ENCODE data around the gene FPGS.

FPGS gene

DNA sequence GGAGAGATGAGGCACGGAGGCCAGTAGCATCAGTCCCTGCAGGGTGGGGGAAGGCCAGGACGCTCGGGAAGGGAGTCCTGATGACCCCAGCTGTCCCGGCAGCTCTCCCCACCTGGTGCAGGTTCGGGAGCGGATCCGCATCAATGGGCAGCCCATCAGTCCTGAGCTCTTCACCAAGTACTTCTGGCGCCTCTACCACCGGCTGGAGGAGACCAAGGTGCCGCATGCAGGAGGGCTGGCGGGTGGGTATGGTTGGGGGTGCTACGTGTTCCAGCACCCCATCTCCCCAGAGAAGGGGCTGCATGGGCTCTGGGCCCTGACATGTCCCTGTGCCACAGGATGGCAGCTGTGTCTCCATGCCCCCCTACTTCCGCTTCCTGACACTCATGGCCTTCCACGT, 4.2 kb downstream of the FPGS start:
- H3K27me3 ChIP-seq (ENCODE audit: insufficient read depth, low read length, poor library complexity): no peaks in the 10 kb centered on the region
- H3K4me1 ChIP-seq (ENCODE audit: insufficient read depth, low read length): peaks cover 20% of the 10 kb centered on the region
- peaks cover 34% of the 10 kb centered on the region for H3K79me2 ChIP-seq (ENCODE audit: insufficient read depth, low read length)
- no peak overlapping the region for H3K4me3 ChIP-seq (ENCODE audit: low read depth in 1 of 2, low read length in 2 of 2)
- no peak overlapping the region for H3K4me2 ChIP-seq (ENCODE audit: insufficient read depth, low read length)
- no peak for DNase-seq
- H3K36me3 ChIP-seq (ENCODE audit: insufficient read depth, low read length): peaks cover 57% of the 10 kb centered on the region
- no peak overlapping the region for H3K27ac ChIP-seq (ENCODE audit: low read length)
- H3K9me3 ChIP-seq (ENCODE audit: insufficient read depth, low read length, severe bottlenecking): no peaks in the 10 kb centered on the region
- H3K9ac ChIP-seq (ENCODE audit: low read depth, low read length): no peak overlapping the region
- H4K20me1 ChIP-seq (ENCODE audit: insufficient read depth, low read length): peaks cover 28% of the 10 kb centered on the region
- no peak for ATAC-seq (ENCODE audit: insufficient read depth, low read depth)
- no peak overlapping the region for H2AFZ ChIP-seq (ENCODE audit: low read depth, low read length)
- TF ChIP-seq EZH2 (IDR thresholded peaks at IDR 0.05; ENCODE audit: borderline replicate concordance, low read depth, low read length, severe bottlenecking): no peak
- TF ChIP-seq, protein P1, sequence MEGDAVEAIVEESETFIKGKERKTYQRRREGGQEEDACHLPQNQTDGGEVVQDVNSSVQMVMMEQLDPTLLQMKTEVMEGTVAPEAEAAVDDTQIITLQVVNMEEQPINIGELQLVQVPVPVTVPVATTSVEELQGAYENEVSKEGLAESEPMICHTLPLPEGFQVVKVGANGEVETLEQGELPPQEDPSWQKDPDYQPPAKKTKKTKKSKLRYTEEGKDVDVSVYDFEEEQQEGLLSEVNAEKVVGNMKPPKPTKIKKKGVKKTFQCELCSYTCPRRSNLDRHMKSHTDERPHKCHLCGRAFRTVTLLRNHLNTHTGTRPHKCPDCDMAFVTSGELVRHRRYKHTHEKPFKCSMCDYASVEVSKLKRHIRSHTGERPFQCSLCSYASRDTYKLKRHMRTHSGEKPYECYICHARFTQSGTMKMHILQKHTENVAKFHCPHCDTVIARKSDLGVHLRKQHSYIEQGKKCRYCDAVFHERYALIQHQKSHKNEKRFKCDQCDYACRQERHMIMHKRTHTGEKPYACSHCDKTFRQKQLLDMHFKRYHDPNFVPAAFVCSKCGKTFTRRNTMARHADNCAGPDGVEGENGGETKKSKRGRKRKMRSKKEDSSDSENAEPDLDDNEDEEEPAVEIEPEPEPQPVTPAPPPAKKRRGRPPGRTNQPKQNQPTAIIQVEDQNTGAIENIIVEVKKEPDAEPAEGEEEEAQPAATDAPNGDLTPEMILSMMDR (IDR thresholded peaks at IDR 0.05; ENCODE audit: borderline replicate concordance, extremely low read depth, low read length, poor library complexity, severe bottlenecking): no peak

GRCh38 chr9:127808347-127809001, 5.8 kb downstream of the FPGS start:
- Histone ChIP-seq H3K79me2 (ENCODE audit: insufficient read depth, low read length) (peaks cover 30% of the 10 kb centered on the region), H3K9me3 (ENCODE audit: insufficient read depth, low read length, severe bottlenecking) (no peaks in the 10 kb centered on the region), H3K4me3 (ENCODE audit: low read depth in 1 of 2, low read length in 2 of 2) (no peak overlapping the region), H3K9ac (ENCODE audit: low read depth, low read length) (no peak overlapping the region), H4K20me1 (ENCODE audit: insufficient read depth, low read length) (peaks cover 27% of the 10 kb centered on the region), H3K4me2 (ENCODE audit: insufficient read depth, low read length) (no peak overlapping the region), H2AFZ (ENCODE audit: low read depth, low read length) (no peak overlapping the region), H3K27me3 (ENCODE audit: insufficient read depth, low read length, poor library complexity) (no peaks in the 10 kb centered on the region), H3K27ac (ENCODE audit: low read length) (no peak overlapping the region), H3K4me1 (ENCODE audit: insufficient read depth, low read length) (peaks cover 12% of the 10 kb centered on the region), H3K36me3 (ENCODE audit: insufficient read depth, low read length) (peaks cover 71% of the 10 kb centered on the region)
- ATAC-seq (ENCODE audit: insufficient read depth, low read depth) (peak; percentile 10; the same call in 1 of the 3 replicates), DNase-seq (no peak)
- TF ChIP-seq, protein P1 (IDR thresholded peaks at IDR 0.05; ENCODE audit: borderline replicate concordance, extremely low read depth, low read length, poor library complexity, severe bottlenecking): no peak
- TF ChIP-seq EZH2 (IDR thresholded peaks at IDR 0.05; ENCODE audit: borderline replicate concordance, low read depth, low read length, severe bottlenecking): no peak

DNA sequence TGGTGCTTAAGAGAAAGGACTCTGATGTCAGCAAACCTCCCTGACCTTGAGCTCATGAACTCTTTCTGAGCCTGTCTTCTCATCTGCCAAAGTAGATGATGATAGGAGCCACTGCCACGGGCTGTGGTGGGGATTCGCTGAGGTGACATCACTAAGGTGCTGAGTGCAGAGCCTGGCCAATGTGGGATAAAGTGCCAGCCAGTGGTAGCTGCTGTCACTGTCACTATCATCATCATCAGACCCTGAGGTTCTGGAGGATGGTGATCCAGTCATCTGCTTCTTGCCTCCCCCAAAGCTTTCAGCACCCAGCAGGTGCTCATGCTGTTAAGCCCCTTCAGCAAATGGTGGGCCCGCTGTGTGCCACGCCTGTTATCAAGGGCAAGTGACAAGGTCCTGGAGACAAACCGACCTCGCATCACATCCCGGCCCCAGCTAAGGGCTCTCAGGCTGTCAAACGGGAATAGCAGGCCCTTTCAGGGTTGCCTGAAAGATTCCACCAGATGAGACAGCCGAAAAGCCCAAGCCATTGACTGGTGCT, 6.4 kb downstream of the FPGS start:
- TF ChIP-seq, protein P1 (IDR thresholded peaks at IDR 0.05; ENCODE audit: borderline replicate concordance, extremely low read depth, low read length, poor library complexity, severe bottlenecking): no peak
- TF ChIP-seq EZH2 (IDR thresholded peaks at IDR 0.05; ENCODE audit: borderline replicate concordance, low read depth, low read length, severe bottlenecking): no peak
- Histone ChIP-seq H3K4me3 (ENCODE audit: low read depth in 1 of 2, low read length in 2 of 2) (no peak overlapping the region), H3K27me3 (ENCODE audit: insufficient read depth, low read length, poor library complexity) (no peaks in the 10 kb centered on the region), H3K9ac (ENCODE audit: low read depth, low read length) (no peak overlapping the region), H3K79me2 (ENCODE audit: insufficient read depth, low read length) (peaks cover 24% of the 10 kb centered on the region), H3K9me3 (ENCODE audit: insufficient read depth, low read length, severe bottlenecking) (no peaks in the 10 kb centered on the region), H3K27ac (ENCODE audit: low read length) (no peak overlapping the region), H3K4me2 (ENCODE audit: insufficient read depth, low read length) (no peak overlapping the region), H3K36me3 (ENCODE audit: insufficient read depth, low read length) (peaks cover 75% of the 10 kb centered on the region), H4K20me1 (ENCODE audit: insufficient read depth, low read length) (peaks cover 21% of the 10 kb centered on the region), H2AFZ (ENCODE audit: low read depth, low read length) (no peak overlapping the region), H3K4me1 (ENCODE audit: insufficient read depth, low read length) (peaks cover 7% of the 10 kb centered on the region)
- DNase-seq (no peak), ATAC-seq (ENCODE audit: insufficient read depth, low read depth) (peak; percentile 14; the same call in 1 of the 3 replicates)

Measured in DND-41 (cell line).